Epithelial cell of proximal tubule (primary cell): ENCODE measurements around the gene AGBL4. TPM values are rescaled to one million over a fixed set of nuclear protein-coding genes. Genes with fewer than 3 reads are reported as not detected.
A peak's percentile ranks its signal among the peaks of the same experiment; 100 is the strongest.

Experiments
- DNase-seq: peaks from one replicate; pipeline ENCODE4 v3.0.0-alpha.2; 2011; ENCODE audit warnings: low read depth
- H3K4me3 ChIP-seq: 2 replicates; pipeline ENCODE4 v1.5.1; 2011; ENCODE audit warnings: low read depth, mild to moderate bottlenecking, low read length
- CTCF ChIP-seq: conservative IDR thresholded peaks from 2 replicates; pipeline ENCODE4 v1.5.1; 2012; ENCODE audit warnings: low read depth, mild to moderate bottlenecking, low read length
- total RNA-seq: library from RNA; depleted of rRNA; stranded (reverse); fragments of >200 nt; gene quantifications from 2 replicates; pipeline ENCODE4 v1.2.3, GENCODE V29; 2015

The AGBL4 gene
- total RNA-seq, 1 donor from 2014 or later = not detected

- no peak for TF ChIP-seq CTCF
- no peak for DNase-seq
- no peak overlapping the region for H3K4me3 ChIP-seq
Measured at GRCh38 chr1:49125746-49126145, 898.0 kb downstream of the AGBL4 start.

GRCh38 chr1:49111931-49112330 is 911.8 kb downstream of the AGBL4 start:
- TF ChIP-seq CTCF = no peak
- H3K4me3 ChIP-seq = no peak overlapping the region
- peak; percentile 38 for DNase-seq

GRCh38 chr1:49106445-49106844 is 917.3 kb downstream of the AGBL4 start:
- TF ChIP-seq CTCF = no peak
- no peak for DNase-seq
- H3K4me3 ChIP-seq = no peak overlapping the region

- H3K4me3 ChIP-seq = no peak overlapping the region
- TF ChIP-seq CTCF = peak; percentile 53
- no peak for DNase-seq
Measured at GRCh38 chr1:49104575-49104974, 919.2 kb downstream of the AGBL4 start.

GRCh38 chr1:49102752-49103151 is 921.0 kb downstream of the AGBL4 start:
- H3K4me3 ChIP-seq = no peak overlapping the region
- DNase-seq = peak; percentile 31
- no peak for TF ChIP-seq CTCF

- no peak for DNase-seq
- H3K4me3 ChIP-seq = no peak overlapping the region
- no peak for TF ChIP-seq CTCF
Measured at GRCh38 chr1:49098866-49099265, 924.9 kb downstream of the AGBL4 start.

- H3K4me3 ChIP-seq = no peak overlapping the region
- DNase-seq = no peak
- TF ChIP-seq CTCF = no peak
Measured at GRCh38 chr1:49086327-49086726, 937.4 kb downstream of the AGBL4 start.
